OCI-LY1 (cell line): ENCODE results near the gene TMEM171.

Experiments
- CTCF ChIP-seq: fragments of 200-600 bp; sonication (generic), shearing (Covaris generic); IDR thresholded peaks from 2 replicates; pipeline ENCODE4 v1.5.1; 2017; ENCODE audit warnings: mild to moderate bottlenecking, antibody characterized with exemption, low read length, moderate library complexity, mixed read lengths
- EZH2 ChIP-seq: fragments of 200-600 bp; sonication (generic), shearing (Covaris generic); IDR thresholded peaks from 2 replicates; pipeline ENCODE4 v1.8.0; 2017; ENCODE audit warnings: borderline replicate concordance, mixed run types, mild to moderate bottlenecking, antibody characterized with exemption, low read length, moderate library complexity, mixed read lengths

DNA sequence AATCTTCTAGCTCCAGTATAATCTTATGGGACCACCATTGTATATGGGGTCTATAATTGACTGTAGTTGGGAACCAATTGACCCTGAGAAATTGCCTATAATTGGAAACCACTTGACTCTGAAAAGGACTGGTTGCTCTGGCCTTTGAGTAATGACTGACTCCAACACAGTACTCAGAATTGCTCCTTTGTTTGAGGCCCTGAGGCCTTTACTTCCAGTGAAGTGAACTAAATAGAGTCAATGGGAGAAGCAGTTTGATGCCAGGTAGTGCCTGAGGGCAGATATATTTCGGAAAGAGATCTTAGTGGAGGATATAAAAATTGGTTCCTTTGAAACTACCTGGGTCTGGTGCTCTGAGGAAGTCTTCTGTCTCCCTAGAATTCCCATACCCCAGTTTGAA is 16.0 kb upstream of the TMEM171 start:
- TF ChIP-seq CTCF (no peak), EZH2 (no peak)
